Lower lobe of right lung (tissue), 2 donors: ENCODE data around the gene FAM136A. TPM values are rescaled to one million over a fixed set of nuclear protein-coding genes. Genes with fewer than 3 reads are reported as not detected.

Source experiments
- ATAC-seq, 2 donors: fragments of 200-7000 bp; cut with Tn5 transposase; one replicate each; pipeline ENCODE4 v1.9.1; 2020 to 2022; ENCODE audit warnings: mild to moderate bottlenecking in 2 of 2, moderate library complexity in 2 of 2
- DNase-seq: peaks from one replicate; pipeline ENCODE4 v3.0.0-alpha.2; 2020
- H3K27ac ChIP-seq: fragments of 200-600 bp; one replicate; pipeline ENCODE4 v1.8.0; 2022
- H3K27me3 ChIP-seq: fragments of 200-600 bp; one replicate; pipeline ENCODE4 v1.8.0; 2022; ENCODE audit warnings: low read depth
- H3K36me3 ChIP-seq: fragments of 200-600 bp; one replicate; pipeline ENCODE4 v1.8.0; 2022; ENCODE audit warnings: mild to moderate bottlenecking
- H3K4me1 ChIP-seq: fragments of 200-600 bp; one replicate; pipeline ENCODE4 v1.8.0; 2022
- H3K4me3 ChIP-seq: fragments of 200-600 bp; one replicate; pipeline ENCODE4 v1.8.0; 2022; ENCODE audit warnings: mild to moderate bottlenecking
- H3K9me3 ChIP-seq: fragments of 200-600 bp; one replicate; pipeline ENCODE4 v1.8.0; 2022
- CTCF ChIP-seq: fragments of 200-600 bp; IDR thresholded peaks from one replicate; pipeline ENCODE4 v1.8.0; 2022; ENCODE audit warnings: antibody characterized with exemption, mild to moderate bottlenecking
- intact Hi-C: fragments of 100-400 bp; cut with DNase I; formaldehyde crosslinking; loops from one replicate; pipeline ENCODE4 v1.11.0; 2022
- total RNA-seq: library from RNA; stranded (reverse); fragmentation: NEBNext Ultra II Directional; extraction: Animal tissue kit (Norgen Biotek cat#: 25700); gene quantifications from one replicate; pipeline ENCODE4 v1.2.1, GENCODE V29; 2021
- donor health status: DM: no; HTN: yes; CAD: no; lungs with severe emphysema.

FAM136A gene
- total RNA-seq, 1 donor from 2014 or later, result 19.5 TPM

- ATAC-seq (peak; percentile 81 to 85), DNase-seq (no peak)
- H3K36me3 ChIP-seq, result no peaks in the 10 kb centered on the region
- H3K9me3 ChIP-seq, result no peaks in the 10 kb centered on the region
- intact Hi-C loops, result no loop called here
- no peaks in the 10 kb centered on the region for H3K4me1 ChIP-seq
- H3K4me3 ChIP-seq, result no peak overlapping the region
- H3K27ac ChIP-seq, result no peak overlapping the region
- no peaks in the 10 kb centered on the region for H3K27me3 ChIP-seq
- peak; percentile 71 for TF ChIP-seq CTCF
These were observed 39.1 kb upstream of the FAM136A start for GRCh38 chr2:70340761-70341476.

GRCh38 chr2:70340075-70340474 is 38.2 kb upstream of the FAM136A start:
- TF ChIP-seq CTCF, result no peak
- intact Hi-C loops, result no loop called here
- DNase-seq (no peak), ATAC-seq (no peak)
- Histone ChIP-seq H3K27me3 (no peaks in the 10 kb centered on the region), H3K36me3 (no peaks in the 10 kb centered on the region), H3K27ac (no peak overlapping the region), H3K4me1 (no peaks in the 10 kb centered on the region), H3K9me3 (no peaks in the 10 kb centered on the region), H3K4me3 (no peak overlapping the region)

GRCh38 chr2:70336552-70336951 is 34.7 kb upstream of the FAM136A start:
- intact Hi-C loops, result no loop called here
- Histone ChIP-seq H3K4me1 (no peaks in the 10 kb centered on the region), H3K4me3 (no peak overlapping the region), H3K27me3 (no peaks in the 10 kb centered on the region), H3K36me3 (no peaks in the 10 kb centered on the region), H3K9me3 (no peaks in the 10 kb centered on the region), H3K27ac (no peak overlapping the region)
- DNase-seq (no peak), ATAC-seq (no peak)
- TF ChIP-seq CTCF, result no peak

- DNase-seq (no peak), ATAC-seq (no peak)
- H3K27me3 ChIP-seq, result no peaks in the 10 kb centered on the region
- intact Hi-C loops, result no loop called here
- H3K27ac ChIP-seq, result no peak overlapping the region
- H3K4me1 ChIP-seq, result no peaks in the 10 kb centered on the region
- H3K4me3 ChIP-seq, result no peak overlapping the region
- H3K36me3 ChIP-seq, result no peaks in the 10 kb centered on the region
- no peak for TF ChIP-seq CTCF
- no peaks in the 10 kb centered on the region for H3K9me3 ChIP-seq
These were observed 29.1 kb upstream of the FAM136A start for GRCh38 chr2:70331012-70331411.

- intact Hi-C loops, result no loop called here
- Histone ChIP-seq H3K27ac (no peak overlapping the region), H3K4me1 (no peaks in the 10 kb centered on the region), H3K36me3 (no peaks in the 10 kb centered on the region), H3K4me3 (no peak overlapping the region), H3K9me3 (no peaks in the 10 kb centered on the region), H3K27me3 (no peaks in the 10 kb centered on the region)
- no peak for DNase-seq
- no peak for TF ChIP-seq CTCF
- no peak for ATAC-seq
These were observed 28.6 kb upstream of the FAM136A start for GRCh38 chr2:70330476-70330875.
